ENCODE measurements around the gene CCDC167.

DNA sequence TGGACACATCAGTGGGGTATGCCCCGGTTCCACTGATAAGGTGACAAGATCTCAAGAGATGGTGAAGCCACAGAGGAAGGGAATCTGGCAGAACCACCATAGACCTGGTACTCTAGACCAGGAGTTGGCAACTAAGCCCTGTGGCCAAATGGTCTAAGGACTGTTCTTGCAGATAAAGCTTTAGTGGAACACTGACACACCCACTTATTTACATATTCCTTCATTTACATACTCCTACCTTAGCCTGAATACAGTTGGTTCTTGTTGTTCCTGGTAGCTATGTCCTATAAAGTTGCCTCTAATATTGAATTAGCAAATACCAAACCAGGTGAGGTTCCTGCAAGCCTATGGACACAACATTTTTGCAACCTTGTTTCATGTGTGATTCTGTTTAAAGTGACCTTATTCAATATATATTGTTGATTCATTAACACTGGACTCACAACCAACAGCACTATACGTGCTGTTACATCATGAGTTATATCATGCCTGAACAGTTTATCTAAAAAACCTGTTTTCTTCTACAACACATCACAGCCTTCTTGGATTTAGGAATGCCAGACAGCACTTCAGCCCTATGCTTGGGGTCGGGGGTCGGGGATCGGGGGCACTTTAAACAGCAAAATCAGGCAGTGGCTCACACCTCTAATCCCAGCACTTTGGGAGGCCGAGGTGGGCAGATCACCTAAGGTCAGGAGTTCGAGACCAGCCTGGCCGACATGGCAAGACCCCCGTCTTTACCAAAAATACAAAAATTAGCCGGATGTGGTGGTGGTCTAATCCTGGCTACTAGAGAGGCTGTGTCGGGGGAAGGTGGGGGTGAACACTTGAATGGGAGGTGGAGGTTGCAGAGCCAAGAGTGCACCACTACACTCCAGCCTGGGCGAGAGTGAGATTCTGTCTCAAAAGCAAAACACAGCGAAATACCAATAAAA, 2.5 kb downstream of the CCDC167 start:
- TF ChIP-seq, protein P1, sequence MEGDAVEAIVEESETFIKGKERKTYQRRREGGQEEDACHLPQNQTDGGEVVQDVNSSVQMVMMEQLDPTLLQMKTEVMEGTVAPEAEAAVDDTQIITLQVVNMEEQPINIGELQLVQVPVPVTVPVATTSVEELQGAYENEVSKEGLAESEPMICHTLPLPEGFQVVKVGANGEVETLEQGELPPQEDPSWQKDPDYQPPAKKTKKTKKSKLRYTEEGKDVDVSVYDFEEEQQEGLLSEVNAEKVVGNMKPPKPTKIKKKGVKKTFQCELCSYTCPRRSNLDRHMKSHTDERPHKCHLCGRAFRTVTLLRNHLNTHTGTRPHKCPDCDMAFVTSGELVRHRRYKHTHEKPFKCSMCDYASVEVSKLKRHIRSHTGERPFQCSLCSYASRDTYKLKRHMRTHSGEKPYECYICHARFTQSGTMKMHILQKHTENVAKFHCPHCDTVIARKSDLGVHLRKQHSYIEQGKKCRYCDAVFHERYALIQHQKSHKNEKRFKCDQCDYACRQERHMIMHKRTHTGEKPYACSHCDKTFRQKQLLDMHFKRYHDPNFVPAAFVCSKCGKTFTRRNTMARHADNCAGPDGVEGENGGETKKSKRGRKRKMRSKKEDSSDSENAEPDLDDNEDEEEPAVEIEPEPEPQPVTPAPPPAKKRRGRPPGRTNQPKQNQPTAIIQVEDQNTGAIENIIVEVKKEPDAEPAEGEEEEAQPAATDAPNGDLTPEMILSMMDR (IDR thresholded peaks at IDR 0.05) = no peak
- TF ChIP-seq POLR2AphosphoS5 (IDR thresholded peaks at IDR 0.05) = no peak
- no peak for TF ChIP-seq POLR2A (IDR thresholded peaks at IDR 0.05)

Measured in sigmoid colon (tissue), 4 donors.